Measurements from ENCODE around the gene NFIL3.
"Not testable (repeated sequence)": the region's sequence is repeated elsewhere in the genome, so short reads cannot be mapped to it uniquely, and the experiment has no call there.

The NFIL3 gene, protein sequence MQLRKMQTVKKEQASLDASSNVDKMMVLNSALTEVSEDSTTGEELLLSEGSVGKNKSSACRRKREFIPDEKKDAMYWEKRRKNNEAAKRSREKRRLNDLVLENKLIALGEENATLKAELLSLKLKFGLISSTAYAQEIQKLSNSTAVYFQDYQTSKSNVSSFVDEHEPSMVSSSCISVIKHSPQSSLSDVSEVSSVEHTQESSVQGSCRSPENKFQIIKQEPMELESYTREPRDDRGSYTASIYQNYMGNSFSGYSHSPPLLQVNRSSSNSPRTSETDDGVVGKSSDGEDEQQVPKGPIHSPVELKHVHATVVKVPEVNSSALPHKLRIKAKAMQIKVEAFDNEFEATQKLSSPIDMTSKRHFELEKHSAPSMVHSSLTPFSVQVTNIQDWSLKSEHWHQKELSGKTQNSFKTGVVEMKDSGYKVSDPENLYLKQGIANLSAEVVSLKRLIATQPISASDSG

DNA sequence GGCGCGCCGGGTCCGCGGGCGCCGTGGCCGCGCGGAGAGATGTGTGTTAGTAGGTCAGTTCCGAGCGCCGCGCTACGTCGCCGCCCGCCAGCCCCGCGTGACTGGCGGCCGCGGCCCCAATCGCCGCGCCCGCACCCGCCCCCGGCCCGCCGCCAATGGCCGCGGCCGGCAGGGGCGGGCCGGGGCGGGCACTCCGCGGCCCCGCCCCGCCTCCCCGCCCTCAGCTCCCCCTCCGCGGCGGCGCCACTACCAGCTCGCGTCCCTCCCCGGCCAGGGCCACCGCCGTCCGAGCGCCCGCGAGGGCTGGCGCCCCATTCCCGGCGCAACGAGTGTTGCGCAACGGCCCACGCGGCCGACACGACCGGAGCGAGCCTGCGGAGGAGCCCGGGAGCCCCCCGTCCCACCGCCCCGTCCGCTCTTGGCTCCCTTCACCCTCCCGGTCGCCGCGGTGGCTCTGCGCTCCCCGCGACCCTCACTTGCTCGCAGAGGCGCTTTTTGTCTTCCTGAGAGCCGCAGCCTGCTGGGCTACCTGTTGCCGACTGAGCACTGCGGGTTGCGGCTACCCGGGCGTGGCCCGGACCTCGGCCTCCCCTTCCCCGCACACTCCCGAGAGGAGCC, at the start of gene NFIL3:
TSS of gene NFIL3 (minus strand) at position 48 of the 618 bp plus-strand sequence. CDS start 13,098 bp downstream, outside the sequence.
- DNase-seq (ENCODE audit: low spot score), result peak; percentile 75

- not testable (repeated sequence) for DNase-seq (ENCODE audit: low spot score)
These were observed 47.9 kb upstream of the NFIL3 start for GRCh38 chr9:91471524-91471923.

GRCh38 chr9:91465420-91465819, 41.8 kb upstream of the NFIL3 start:
- DNase-seq (ENCODE audit: low spot score), result no peak

DNA sequence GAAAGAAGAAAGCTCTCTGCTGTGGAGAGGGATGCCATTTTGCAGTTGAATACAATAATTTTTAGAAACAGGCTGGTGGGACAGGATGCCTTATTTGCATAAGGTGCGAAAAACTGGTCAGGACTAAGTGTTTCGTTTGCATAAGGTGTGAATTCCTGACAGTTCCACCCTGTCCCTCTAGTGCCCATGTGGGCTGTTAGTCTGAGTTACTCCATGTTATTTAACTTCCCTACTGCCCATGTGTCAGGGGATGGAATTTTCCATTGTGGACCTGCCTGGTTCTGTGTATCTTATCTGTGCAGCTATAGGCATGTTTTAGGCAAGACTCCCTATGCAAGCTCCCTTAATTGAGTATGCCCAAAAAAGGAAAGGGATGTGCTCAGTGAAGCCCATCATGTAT, 35.3 kb upstream of the NFIL3 start:
- no peak for DNase-seq (ENCODE audit: low spot score)

GRCh38 chr9:91452844-91453243, 29.2 kb upstream of the NFIL3 start:
- no peak for DNase-seq (ENCODE audit: low spot score)

DNA sequence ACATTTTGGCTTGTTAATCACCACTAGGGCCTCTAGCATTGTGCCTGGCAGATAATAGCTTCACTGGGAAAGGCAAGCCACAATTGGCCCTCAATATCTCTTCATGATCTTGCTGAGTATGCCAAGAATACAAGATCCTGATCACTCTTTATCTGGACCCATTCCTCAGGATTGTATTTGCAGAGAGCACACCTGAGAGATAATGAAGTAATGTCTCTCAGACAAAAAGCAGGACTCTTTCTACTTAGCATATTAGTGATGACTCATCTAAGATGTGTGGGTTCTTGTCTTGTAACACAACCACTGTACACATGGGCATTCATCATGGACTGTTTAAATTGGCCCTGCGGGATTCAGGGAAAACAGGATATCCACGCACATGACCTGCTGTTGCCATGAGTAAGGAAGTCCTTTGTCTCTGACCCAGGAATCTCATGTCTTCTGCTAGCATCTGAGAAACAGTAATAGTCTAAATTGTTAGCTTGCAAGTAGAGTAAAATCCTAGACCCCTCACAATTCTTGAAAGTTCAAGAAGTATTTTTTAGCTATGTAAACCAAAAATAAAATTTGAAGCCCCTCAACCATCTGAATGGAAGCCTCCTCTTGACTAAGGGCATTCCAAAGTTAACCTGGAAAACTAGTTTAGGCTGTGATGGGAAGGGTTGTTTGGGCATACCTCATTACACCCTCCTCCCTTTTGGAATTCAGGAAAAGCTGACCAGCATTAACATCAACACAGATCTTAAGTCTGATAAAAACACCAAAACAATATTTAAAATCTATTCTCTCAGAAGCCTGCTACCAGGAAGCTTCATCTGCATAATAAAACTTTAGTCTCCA, 28.0 kb upstream of the NFIL3 start:
- DNase-seq (ENCODE audit: low spot score), result no peak

DNA sequence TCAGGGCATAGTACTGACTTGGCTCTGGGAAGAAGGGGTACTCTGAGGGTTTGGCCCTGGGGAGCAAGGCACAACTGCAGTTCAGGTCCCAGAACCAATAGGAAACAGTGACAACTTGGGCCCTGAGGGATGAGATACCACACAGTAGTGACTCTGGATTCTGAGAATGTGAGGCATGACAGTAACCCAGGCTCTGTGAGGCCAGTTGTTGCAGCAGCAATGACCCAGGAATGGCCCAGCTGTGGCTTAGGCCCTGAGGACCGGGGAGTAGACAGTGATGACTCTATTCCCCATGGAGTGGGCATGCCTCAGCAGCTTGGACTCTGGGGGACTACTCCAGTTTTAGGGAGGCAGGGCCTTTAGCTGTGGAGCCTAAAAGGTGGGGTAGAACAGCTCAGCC, 21.5 kb upstream of the NFIL3 start:
- no peak for DNase-seq (ENCODE audit: low spot score)

GRCh38 chr9:91443994-91444392, 20.4 kb upstream of the NFIL3 start:
- no peak for DNase-seq (ENCODE audit: low spot score)

DNA sequence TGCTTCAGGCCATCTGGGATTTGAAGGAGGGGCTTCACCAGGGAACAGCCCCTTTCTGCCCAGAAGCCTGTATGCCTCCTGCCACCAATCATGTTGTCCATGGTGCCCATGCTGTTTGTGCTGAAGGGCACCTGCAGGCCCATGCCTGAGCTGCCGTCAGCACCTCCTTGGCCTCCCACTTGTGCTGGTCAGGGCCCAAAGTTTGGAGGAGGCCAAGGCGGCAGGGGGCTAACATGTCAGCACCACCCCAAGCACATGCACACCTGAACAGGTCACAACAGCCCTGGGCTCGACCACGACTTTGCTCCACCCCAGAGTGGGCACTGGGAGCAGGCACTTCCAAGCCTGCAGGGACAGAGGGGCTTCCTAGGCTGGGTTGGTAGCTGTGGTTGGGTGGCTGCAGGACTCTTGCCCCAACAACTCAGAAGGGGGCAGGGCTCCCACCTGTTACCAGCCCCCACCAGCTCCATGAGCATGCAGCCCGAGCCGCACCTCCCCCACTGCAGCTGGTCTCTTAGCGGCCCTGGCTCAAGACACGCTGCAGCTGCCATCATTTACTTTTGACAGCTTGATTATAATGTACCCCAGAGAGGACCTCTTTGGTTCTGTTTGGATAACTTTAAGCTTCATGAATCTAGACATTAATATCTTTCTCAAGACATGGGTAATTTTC, 19.8 kb upstream of the NFIL3 start:
- no peak for DNase-seq (ENCODE audit: low spot score)

DNA sequence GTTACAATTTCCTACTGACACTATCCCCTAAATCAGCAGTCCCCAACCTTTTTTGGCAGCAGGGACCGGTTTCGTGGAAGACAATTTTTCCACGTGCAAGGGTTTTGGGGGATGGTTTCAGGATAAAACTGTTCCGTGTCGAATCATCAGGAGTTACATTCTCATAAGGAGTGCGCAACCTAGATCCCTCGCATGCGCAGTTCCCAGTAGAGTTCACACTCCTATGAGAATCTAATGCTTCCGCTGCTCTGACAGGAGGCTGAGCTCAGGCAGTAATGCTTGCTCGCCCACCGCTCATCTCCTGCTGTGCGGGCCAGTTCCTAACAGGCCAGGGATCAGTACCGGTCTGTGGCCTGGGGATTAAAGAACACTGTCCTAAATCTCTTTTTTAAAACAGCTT, 13.2 kb upstream of the NFIL3 start:
- no peak for DNase-seq (ENCODE audit: low spot score)

DNA sequence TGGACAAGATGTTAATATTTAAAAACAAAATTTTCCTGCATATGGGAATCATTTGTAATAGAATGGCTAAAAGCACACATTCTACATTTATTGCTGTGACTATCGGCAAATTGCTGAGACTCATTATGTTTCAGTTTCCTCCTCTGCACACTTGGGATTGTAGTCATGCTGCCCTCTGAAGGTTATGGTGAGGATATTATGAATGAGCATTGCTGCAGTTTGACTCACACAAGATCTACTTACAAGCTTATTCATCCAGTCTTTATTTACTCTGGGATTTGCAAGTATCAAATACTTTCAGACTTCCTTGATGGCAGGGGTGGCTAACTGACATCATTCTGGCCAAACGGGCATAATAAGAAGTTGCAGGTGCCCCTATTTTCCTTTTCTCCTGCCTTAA, 9.5 kb upstream of the NFIL3 start:
- peak; percentile 59 for DNase-seq (ENCODE audit: low spot score)

DNA sequence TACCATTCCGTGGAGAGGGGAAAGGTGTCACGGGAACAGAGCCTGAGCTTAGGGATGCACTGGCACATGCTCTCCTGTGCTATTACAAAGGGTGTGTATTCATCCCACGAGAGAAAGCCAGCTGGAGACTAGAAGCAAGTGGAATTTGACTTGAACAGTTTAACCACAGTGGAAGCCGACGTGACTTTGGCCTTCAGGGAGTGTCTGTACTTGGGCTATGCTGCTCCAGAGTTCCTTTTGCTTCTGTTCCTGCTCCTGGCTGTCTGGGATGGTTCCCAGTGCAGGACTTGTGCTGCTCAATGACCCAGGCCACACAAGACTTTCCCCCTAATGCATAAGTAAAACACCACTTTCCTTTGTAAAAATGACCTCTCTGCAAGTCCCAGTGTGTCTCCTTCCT, 7.9 kb upstream of the NFIL3 start:
- no peak for DNase-seq (ENCODE audit: low spot score)

DNA sequence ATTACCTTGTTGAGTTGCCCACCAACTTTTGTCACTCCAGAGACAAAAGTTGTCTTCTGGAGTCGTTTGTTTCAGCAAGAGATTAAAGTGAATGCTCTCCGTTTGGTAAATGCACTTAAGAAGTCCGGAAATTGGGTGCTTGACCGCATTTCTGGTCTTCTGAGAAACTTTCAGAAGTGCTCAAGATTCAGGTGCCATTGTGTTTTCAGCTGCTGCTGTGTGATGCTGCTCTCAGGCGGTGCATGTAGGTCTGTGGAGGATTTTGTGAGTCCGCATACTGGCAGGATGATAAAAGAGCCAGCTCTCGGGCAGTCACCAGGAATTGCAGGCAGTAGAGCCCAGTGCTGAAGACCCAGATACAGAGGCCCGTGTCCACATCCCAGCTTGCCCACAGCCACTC, 5.9 kb upstream of the NFIL3 start:
- DNase-seq (ENCODE audit: low spot score), result no peak

GRCh38 chr9:91428927-91429351, 5.3 kb upstream of the NFIL3 start:
- no peak for DNase-seq (ENCODE audit: low spot score)

DNA sequence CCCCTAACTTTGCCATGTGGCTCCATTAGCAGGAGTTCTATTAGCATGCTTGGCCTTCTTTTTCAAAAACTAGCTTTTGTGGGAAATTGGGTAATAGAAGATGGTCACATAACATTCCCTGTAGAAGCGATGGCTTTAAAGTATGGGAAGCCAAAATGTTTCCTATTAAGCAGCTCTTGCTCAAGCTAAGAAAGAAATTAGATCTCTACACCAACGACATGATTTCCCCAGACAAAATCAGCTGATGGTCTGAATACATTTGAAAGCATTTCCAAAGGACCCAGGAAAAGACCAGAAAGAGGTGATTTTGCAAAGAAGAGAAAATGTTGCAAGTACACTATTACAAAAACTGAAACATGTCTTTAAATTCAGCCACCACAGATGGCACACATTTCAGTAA, 4.8 kb upstream of the NFIL3 start:
- DNase-seq (ENCODE audit: low spot score), result no peak

GRCh38 chr9:91427873-91428272, 4.2 kb upstream of the NFIL3 start:
- DNase-seq (ENCODE audit: low spot score), result no peak

DNA sequence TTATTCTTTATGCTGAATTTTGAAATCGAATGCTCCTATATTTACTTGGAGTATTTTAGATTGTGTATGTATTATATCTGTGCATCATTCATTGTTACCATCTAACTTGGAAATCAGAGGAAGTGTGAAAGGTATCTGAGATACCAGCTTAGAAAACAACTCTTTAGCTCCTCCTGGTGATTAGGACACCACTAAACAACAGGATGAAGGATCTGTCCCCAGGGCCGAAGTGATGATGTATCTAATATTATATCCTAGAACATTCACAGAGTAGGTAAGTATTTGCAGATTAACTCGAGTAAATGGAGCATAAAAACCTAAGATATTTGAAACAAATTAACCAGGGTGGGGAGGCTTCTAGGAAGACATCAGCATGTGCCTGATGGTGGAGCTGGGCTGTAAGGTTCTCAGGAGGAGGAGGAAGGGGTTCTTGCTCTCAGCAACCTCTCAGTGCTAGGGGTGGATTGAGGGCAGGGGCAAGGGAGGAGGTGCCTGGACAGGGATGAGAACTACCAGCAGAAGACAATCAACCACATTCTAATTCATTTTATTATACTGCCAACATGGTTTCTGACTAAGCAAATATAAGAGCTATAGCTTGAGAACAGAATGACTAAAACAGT, 2.6 kb upstream of the NFIL3 start:
- DNase-seq (ENCODE audit: low spot score), result peak; percentile 72

DNA sequence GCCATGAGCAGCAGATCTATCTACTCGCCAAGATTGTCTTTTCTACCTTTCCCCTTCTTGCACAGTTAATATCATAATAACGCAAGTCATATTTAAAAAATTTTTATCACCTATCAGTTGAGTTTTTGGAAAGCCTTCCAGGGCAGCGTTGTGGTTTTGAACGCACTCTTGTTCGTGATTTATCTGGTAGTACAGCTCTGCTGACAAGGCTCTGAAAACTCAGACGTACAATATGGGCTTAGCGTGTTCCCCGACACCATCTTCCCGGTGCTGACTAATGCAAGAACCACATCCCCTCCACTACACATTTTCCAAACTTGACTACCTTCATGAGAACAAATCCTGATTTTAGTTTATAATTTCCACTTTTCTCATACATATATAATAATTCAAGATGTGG, 1.6 kb upstream of the NFIL3 start:
- no peak for DNase-seq (ENCODE audit: low spot score)

DNA sequence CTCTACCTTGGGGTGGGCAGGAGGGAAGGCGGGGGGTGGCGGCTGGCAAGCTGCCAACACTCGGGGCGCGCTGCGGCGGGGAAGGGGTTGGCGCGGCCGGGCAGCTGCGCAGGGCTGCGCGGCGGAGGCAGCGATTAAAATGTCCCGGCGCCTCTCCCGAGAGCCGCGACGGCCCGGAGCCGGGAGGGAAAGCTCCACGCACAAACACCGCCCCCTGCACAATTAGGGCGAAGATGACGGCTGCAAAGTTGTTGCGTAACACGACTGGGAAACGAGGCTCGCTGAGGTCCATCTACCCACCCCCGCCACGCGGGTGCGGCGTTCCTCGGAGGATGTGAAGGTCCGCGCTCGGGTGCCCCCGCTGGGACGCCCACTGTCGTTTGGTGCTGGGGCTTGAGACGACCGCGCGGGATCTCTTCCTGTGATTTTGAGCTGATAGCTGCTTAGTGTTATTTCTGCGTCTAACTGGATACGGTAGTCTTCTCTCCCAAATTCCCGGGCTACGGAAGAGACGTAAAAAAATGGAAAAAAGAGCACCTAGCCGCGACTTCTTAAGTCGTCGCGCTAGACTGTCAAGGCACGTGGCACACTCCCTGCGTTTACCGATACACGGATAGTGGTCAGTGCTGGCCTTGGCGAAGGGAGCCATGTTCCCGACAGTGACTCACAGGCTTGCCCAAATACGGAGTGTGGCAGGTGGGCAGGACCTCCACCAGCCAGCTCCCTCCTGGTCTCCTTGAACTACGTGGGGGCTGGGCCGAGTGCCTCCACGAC, 958 bp upstream of the NFIL3 start:
- peak; percentile 86 for DNase-seq (ENCODE audit: low spot score)

DNA sequence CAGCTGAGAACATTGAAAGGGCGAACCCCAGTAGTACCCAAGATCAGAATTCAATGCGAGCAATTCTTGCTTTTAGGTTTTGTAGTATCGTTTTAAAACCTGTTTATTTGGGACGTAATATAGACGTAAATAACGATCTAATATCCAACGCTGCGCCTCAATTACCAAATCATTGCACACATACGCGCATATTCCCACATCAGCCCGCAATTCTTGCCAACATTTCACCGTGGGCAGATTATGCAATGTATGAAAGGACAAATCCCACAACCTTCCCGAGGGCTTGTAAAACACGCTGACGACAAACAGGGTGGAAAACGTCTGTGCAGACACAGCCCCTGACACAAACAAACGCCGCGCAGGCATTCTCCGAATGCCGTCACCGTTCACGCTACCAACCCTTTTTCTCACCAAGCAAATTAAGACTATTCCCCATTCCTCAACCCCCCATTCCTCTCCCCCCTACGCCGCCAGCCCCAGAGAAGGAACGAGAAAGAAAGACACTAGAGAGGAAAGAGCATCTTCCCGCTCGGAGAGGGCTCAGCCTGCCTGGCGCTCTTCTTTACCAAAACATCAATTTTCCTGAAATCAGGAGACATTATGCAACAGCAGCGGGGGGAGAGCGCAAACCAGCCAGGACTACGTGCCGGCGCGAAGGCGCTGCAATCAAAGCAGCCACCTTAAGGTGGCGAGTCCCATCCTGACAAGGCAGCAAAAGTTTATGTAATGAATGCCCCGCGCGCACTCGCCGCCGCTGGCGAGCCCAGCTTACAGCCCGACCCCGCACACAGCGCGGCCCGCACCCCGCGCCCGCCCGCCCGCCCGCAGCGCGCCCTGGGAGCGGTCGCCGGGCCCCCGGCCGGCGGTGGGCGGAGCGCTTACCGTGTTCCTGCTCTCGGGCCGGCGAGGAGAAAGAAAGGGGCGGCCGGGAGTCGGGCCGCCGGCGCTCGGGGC, 597 bp downstream of the NFIL3 start:
- DNase-seq (ENCODE audit: low spot score), result peak; percentile 75
